Measurements from ENCODE around the gene ITGAD. TPM values are rescaled to one million over a fixed set of nuclear protein-coding genes. Genes with fewer than 3 reads are reported as not detected.

The ITGAD gene
- total and polyA plus RNA-seq, 2 of the 13 experiments (the other 11 are each of a cell fraction or from before 2014, with no cell fraction given) = not detected

DNA sequence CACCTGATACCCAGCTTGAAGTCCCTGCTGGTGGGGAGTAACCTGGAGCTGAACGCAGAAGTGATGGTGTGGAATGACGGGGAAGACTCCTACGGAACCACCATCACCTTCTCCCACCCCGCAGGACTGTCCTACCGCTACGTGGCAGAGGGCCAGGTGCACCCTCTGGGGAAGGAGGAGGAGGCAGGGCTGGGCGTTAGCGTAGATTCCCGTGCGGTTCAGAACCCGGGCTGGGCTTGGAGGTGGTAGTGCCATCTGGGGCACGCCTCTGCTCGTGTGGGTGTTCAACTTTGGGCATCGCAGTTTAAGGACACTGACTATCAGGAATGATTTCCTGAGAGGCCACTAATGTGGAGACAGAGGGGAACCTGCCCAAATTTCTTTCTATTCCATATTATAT lies 19.9 kb upstream of the ITGAD start:
- 51% methylated on average over 14 of the region's 14 CpGs for WGBS (ENCODE audit: low lambda C conversion rate)
- CTCF ChIA-PET (ENCODE audit: low intra/inter-chr PET ratio, low total read pairs) = no interaction called here

DNA sequence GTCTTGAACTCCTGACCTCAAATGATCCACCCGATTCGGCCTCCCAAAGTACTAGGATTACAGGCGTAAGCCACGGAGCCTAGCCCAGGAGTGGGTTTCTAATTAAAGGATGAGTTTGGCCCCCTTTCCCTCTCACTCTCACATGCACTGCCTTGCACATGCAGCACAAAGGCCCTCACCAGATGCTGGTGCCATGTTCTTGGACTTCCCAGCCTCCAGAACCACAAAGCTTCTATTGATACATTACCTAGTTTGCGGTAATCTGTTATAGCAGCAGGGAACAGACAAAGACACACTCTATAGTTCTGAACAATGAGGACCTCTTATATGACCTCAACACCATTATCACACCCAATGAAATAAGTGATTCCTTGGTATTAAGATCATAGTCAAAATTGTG lies 17.9 kb upstream of the ITGAD start:
- POLR2A ChIA-PET = no interaction called here
- in situ Hi-C loops (cut with HindIII; ENCODE audit: extremely low pct_ligation_motif_present, low pct_unique_long_range_greater_than_20kb) = no loop called here

More for the DNA sequence above, 19.9 kb upstream of the ITGAD start:
- no peak for ATAC-seq
- Histone ChIP-seq H3K27me3 (ENCODE audit: control insufficient read depth in 1 of 2, insufficient read depth in 2 of 2, low read length in 2 of 2) (peaks cover 0 to 24% of the 10 kb centered on the region in 2 experiments; a peak in 2 of 5 replicates), H3K27ac (ENCODE audit: extremely low read length, insufficient read depth, low read length) (no peak overlapping the region), H3K79me2 (ENCODE audit: insufficient read depth, low read length) (no peaks in the 10 kb centered on the region), H3K4me2 (ENCODE audit: low read depth, low read length) (no peak overlapping the region), H3K9ac (ENCODE audit: insufficient read depth, low read depth, low read length) (no peak overlapping the region), H4K20me1 (ENCODE audit: insufficient read depth, low read length) (no peaks in the 10 kb centered on the region), H3K4me3 (replicated peaks in 1 of 3; ENCODE audit: insufficient read depth in 1 of 3, low read depth in 2 of 3, low read length in 3 of 3) (no peak overlapping the region), H3K4me1 (ENCODE audit: insufficient read depth, low read length) (peaks cover 17% of the 10 kb centered on the region), H3K9me3 (ENCODE audit: low read length) (0 out of 2 replicates have a peak, but pooled peaks cover 4% of the 10 kb centered on the region), H3K36me3 (replicated peaks in 1 of 2; ENCODE audit: control insufficient read depth in 1 of 2, insufficient read depth in 2 of 2, low read length in 2 of 2) (no peaks in the 10 kb centered on the region), H2AFZ (ENCODE audit: low read length) (no peak overlapping the region)
- no peak for DNase-seq (ENCODE audit: low spot score)
- in situ Hi-C loops (cut with HindIII; ENCODE audit: extremely low pct_ligation_motif_present, low pct_unique_long_range_greater_than_20kb) (no loop called here), intact Hi-C loops (cut with micrococcal nuclease; ENCODE audit: unreplicated experiment) (no loop called here)
- FAIRE-seq = no peak
- POLR2A ChIA-PET = interaction anchor here (0.6 kb wide), 1 partner anchor 119 kb away, joined by 3 read pairs; no protein-coding TSS in a partner anchor
- BruUV-seq (replicated peaks) = no TSS peak
- no peak for TF ChIP-seq SMARCC2 (IDR thresholded peaks at IDR 0.05)
- TF ChIP-seq ELF3 (CRISPR knock-in tag; IDR thresholded peaks at IDR 0.05) = no peak
- no peak for TF ChIP-seq ZBTB38 (CRISPR knock-in tag; IDR thresholded peaks at IDR 0.05)

More for the DNA sequence above, 17.9 kb upstream of the ITGAD start:
- Histone ChIP-seq H4K20me1 (ENCODE audit: insufficient read depth, low read length) (no peaks in the 10 kb centered on the region), H3K27me3 (ENCODE audit: control insufficient read depth in 1 of 2, insufficient read depth in 2 of 2, low read length in 2 of 2) (peaks cover 0 to 24% of the 10 kb centered on the region in 2 experiments; a peak in 3 of 5 replicates), H3K27ac (ENCODE audit: extremely low read length, insufficient read depth, low read length) (no peak overlapping the region), H3K4me2 (ENCODE audit: low read depth, low read length) (no peak overlapping the region), H3K36me3 (replicated peaks in 1 of 2; ENCODE audit: control insufficient read depth in 1 of 2, insufficient read depth in 2 of 2, low read length in 2 of 2) (no peaks in the 10 kb centered on the region), H3K9me3 (ENCODE audit: low read length) (0 out of 2 replicates have a peak, but pooled peaks cover 4% of the 10 kb centered on the region), H3K4me1 (ENCODE audit: insufficient read depth, low read length) (peaks cover 17% of the 10 kb centered on the region), H2AFZ (ENCODE audit: low read length) (no peak overlapping the region), H3K9ac (ENCODE audit: insufficient read depth, low read depth, low read length) (no peak overlapping the region), H3K79me2 (ENCODE audit: insufficient read depth, low read length) (no peaks in the 10 kb centered on the region), H3K4me3 (replicated peaks in 1 of 3; ENCODE audit: insufficient read depth in 1 of 3, low read depth in 2 of 3, low read length in 3 of 3) (no peak overlapping the region)
- BruUV-seq (replicated peaks) = no TSS peak
- intact Hi-C loops (cut with micrococcal nuclease; ENCODE audit: unreplicated experiment) = no loop called here
- CTCF ChIA-PET (ENCODE audit: low intra/inter-chr PET ratio, low total read pairs) = no interaction called here
- FAIRE-seq (no peak), ATAC-seq (no peak), DNase-seq (ENCODE audit: low spot score) (no peak)
- 58% methylated on average over 5 of the region's 5 CpGs for WGBS (ENCODE audit: low lambda C conversion rate)
- TF ChIP-seq CREM (IDR thresholded peaks at IDR 0.05) (no peak), CREM (CRISPR knock-in tag; IDR thresholded peaks at IDR 0.05) (no peak), ZNF564 (CRISPR knock-in tag; IDR thresholded peaks at IDR 0.05) (peak; percentile 99)

Data from HepG2 (cell line).